ENCODE data around the gene SLC29A3. TPM values are rescaled to one million over a fixed set of nuclear protein-coding genes. Genes with fewer than 3 reads are reported as not detected.

The SLC29A3 gene
- total and polyA plus RNA-seq, 8 donors = 7.6 to 13.4 (median 8.1) TPM

DNA sequence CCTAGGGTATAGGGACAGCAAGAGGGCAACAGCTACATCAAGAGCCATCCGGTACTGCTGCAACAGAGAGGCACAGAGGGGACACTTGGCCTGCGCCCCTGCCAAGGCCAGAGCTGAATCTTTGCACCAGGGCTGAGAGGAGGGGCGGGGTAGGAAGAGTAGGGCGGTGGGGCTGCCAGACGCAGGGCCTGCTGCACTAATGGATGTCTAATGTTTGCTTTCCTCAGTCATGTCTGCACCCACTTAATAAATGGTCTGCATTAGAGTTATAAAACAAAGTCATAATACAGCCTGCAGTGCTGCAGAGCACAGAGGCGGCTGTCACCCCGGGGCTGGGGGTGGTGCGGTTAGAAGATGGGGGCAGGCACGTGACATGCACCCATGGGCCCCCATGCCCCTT lies 42.2 kb upstream of the SLC29A3 start:
- ATAC-seq (no peak), DNase-seq (no peak)
- H3K27ac ChIP-seq = no peak overlapping the region
- TF ChIP-seq, protein P1, sequence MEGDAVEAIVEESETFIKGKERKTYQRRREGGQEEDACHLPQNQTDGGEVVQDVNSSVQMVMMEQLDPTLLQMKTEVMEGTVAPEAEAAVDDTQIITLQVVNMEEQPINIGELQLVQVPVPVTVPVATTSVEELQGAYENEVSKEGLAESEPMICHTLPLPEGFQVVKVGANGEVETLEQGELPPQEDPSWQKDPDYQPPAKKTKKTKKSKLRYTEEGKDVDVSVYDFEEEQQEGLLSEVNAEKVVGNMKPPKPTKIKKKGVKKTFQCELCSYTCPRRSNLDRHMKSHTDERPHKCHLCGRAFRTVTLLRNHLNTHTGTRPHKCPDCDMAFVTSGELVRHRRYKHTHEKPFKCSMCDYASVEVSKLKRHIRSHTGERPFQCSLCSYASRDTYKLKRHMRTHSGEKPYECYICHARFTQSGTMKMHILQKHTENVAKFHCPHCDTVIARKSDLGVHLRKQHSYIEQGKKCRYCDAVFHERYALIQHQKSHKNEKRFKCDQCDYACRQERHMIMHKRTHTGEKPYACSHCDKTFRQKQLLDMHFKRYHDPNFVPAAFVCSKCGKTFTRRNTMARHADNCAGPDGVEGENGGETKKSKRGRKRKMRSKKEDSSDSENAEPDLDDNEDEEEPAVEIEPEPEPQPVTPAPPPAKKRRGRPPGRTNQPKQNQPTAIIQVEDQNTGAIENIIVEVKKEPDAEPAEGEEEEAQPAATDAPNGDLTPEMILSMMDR (IDR thresholded peaks at IDR 0.05) = no peak
- H3K4me3 ChIP-seq = no peak overlapping the region
- H3K27me3 ChIP-seq = no peaks in the 10 kb centered on the region
- H3K4me1 ChIP-seq = peaks cover 0 to 28% of the 10 kb centered on the region in 2 donors
- intact Hi-C loops (cut with DNase I) = loop anchor here in 1 of 2 donors (10.0 kb wide), 1 partner anchor 62 kb away; the partner anchor contains the start of gene UNC5B
- no peaks in the 10 kb centered on the region for H3K9me3 ChIP-seq
- H3K36me3 ChIP-seq = peaks cover 0 to 3% of the 10 kb centered on the region in 2 donors

DNA sequence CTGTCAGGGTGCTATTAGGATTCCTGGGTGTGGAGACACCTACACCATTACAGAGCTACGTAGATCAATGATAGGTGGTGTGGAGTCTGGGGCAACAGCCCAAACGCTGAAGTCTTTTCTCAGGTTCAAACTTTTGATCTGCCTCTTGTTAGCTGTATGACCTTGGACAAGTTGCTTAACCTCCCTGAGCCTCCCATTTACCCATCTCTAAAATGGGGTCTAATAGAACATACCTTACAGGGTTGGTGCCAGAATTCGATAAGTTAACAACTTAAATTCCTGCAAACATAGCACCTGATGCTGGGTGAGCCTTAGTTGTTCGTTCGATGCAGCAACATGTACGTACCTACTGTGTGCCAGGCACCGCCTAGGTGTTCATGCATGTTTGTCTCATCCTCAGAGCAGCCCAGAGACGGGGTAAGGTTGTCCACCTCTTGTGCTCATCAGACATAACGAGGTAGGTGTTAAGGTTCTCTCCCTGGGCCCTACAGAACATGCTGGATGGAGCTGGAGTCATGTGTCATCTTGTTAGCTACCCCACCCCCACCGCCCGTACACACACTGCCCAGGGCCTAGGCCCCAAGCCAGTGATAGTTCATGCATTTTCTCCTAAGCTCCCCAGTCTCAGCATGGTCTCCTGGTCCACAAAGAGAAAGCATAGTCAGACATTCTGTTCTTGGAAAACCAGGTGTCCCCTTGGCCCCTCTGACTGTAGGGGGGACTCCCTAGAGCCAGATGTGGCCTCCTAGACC lies 41.0 kb upstream of the SLC29A3 start:
- peaks cover 0 to 18% of the 10 kb centered on the region in 2 donors for H3K4me1 ChIP-seq
- peaks cover 0 to 7% of the 10 kb centered on the region in 2 donors for H3K36me3 ChIP-seq
- no peak overlapping the region for H3K27ac ChIP-seq
- no peaks in the 10 kb centered on the region for H3K9me3 ChIP-seq
- ATAC-seq = no peak
- no peaks in the 10 kb centered on the region for H3K27me3 ChIP-seq
- intact Hi-C loops (cut with DNase I) = loop anchor here in 1 of 2 donors (10.0 kb wide), 1 partner anchor 63 kb away; the partner anchor contains the start of gene UNC5B
- DNase-seq = no peak
- TF ChIP-seq, protein P1 (IDR thresholded peaks at IDR 0.05) = no peak
- no peak overlapping the region for H3K4me3 ChIP-seq

DNA sequence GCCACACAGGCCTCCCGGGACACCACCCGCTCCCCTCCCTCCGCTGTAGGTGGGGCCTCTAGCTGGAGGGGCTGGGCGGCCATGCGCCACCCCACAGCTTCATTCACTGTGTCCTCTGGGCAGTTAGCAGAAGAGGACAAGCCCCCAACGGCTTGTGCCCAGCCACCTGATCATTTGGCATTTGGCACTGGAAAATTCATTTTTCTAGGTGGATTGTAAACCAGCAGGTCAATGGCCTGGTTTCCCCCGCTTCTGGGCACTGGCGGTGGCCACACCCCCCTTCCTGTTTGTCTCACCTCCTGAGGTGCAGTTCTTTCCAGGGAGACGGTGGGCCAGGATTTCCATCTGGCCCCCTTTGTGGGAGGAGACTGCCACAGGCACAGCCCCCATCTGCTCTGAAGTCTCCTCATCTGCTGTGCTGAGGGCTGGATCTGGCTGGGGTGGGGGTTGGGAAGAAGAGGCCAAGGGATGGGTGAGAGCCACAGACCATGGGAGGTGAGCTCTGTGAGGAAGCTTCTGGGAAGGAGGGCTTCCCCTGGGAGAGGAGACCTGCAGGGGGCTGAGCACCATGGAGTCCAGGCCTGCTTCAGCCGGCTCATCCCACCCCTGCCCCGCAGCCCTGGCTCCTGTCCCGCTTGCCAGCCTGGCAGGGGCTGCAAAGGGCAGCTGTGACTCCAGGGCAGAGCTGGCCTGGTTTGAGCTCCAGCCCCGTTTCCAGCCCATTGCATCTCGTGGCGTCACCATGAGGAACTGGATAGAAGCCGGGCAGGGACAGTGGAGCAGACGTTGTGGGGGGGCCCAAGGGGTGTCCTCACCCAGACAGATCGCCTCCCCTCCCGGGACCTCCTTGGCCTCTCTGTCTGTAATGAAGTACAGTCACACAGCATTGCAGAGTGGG lies 40.1 kb upstream of the SLC29A3 start:
- H3K27ac ChIP-seq = no peak overlapping the region
- intact Hi-C loops (cut with DNase I) = loop anchor here in 1 of 2 donors (10.0 kb wide), 1 partner anchor 64 kb away; the partner anchor contains the start of gene UNC5B
- ATAC-seq = no peak

DNA sequence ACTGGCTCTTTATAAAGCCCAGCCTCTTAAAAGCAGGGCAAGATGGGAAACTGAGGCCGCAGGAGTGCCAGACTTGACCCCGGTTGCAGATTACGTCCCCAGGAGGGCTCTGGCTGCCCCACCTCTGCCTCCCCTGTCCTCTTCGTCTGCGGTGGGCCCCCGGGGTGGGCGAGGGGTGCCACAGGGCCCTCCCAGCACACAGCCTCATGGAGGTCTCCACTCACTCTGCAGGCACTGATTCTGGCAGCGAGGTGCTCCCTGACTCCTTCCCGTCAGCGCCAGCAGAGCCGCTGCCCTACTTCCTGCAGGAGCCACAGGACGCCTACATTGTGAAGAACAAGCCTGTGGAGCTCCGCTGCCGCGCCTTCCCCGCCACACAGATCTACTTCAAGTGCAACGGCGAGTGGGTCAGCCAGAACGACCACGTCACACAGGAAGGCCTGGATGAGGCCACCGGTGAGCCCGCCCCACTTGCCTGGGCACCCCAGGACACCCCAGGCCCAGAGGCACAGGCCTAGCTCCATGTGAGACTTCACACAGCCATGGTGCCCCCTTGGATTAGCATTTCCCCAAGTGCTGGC lies 39.4 kb upstream of the SLC29A3 start:
- no peak overlapping the region for H3K4me3 ChIP-seq
- intact Hi-C loops (cut with DNase I) = loop anchor here in 1 of 2 donors (10.0 kb wide), 2 partner anchors 65 to 355 kb away; partner anchors contain the start of gene UNC5B

More for the DNA sequence above, 40.1 kb upstream of the SLC29A3 start:
- Histone ChIP-seq H3K4me1 (peaks cover 0 to 18% of the 10 kb centered on the region in 2 donors), H3K27me3 (no peaks in the 10 kb centered on the region), H3K9me3 (no peaks in the 10 kb centered on the region), H3K4me3 (no peak overlapping the region), H3K36me3 (peaks cover 0 to 7% of the 10 kb centered on the region in 2 donors)
- DNase-seq = no peak
- TF ChIP-seq, protein P1 (IDR thresholded peaks at IDR 0.05) = no peak

More for the DNA sequence above, 39.4 kb upstream of the SLC29A3 start:
- H3K27ac ChIP-seq = no peak overlapping the region
- H3K36me3 ChIP-seq = peaks cover 0 to 7% of the 10 kb centered on the region in 2 donors
- H3K4me1 ChIP-seq = peaks cover 0 to 14% of the 10 kb centered on the region in 2 donors
- no peaks in the 10 kb centered on the region for H3K9me3 ChIP-seq
- DNase-seq (no peak), ATAC-seq (no peak)
- H3K27me3 ChIP-seq = no peaks in the 10 kb centered on the region
- TF ChIP-seq, protein P1 (IDR thresholded peaks at IDR 0.05) = no peak
